Measurements from ENCODE around the gene CEACAM6.
"Not testable (repeated sequence)": the region's sequence is repeated elsewhere in the genome, so short reads cannot be mapped to it uniquely, and the experiment has no call there.

CEACAM6 gene

DNA sequence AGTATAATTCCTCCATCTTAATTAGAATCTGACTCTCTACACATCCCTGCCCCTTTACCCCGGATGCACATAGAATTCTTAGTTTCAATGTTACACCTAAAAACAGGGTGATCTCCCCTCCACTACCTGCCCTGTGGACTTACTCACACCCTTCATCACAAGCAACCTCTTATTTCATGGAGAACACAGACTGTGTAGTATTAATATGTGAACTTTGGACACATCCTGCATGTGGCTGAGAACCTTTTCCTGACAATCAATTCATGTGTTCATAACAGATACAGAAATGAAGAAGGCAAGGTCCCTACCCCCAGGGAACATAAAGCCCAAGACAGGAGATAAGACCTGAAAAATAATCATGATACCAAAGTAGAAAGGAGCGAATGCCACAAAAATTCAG is 11.8 kb downstream of the CEACAM6 start:
- peaks cover 40% of the 10 kb centered on the region for H3K27me3 Mint-ChIP-seq (ENCODE audit: low read depth)
- no peak for DNase-seq (ENCODE audit: low spot score)
- H3K27ac Mint-ChIP-seq: no peak overlapping the region
- H3K4me3 Mint-ChIP-seq: no peak overlapping the region
- H3K9me3 Mint-ChIP-seq: no peaks in the 10 kb centered on the region
- H3K4me1 Mint-ChIP-seq (ENCODE audit: low read depth): no peaks in the 10 kb centered on the region
- H3K36me3 Mint-ChIP-seq (ENCODE audit: low read depth): no peaks in the 10 kb centered on the region

DNA sequence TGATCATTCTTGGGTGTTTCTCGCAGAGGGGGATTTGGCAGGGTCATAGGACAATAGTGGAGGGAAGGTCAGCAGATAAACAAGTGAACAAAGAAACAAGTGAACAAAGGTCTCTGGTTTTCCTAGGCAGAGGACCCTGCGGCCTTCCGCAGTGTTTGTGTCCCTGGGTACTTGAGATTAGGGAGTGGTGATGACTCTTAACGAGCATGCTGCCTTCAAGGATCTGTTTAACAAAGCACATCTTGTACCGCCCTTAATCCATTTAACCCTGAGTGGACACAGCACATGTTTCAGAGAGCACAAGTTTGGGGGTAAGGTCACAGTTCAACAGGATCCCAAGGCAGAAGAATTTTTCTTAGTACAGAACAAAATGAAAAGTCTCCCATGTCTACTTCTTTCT is 12.8 kb downstream of the CEACAM6 start:
- not testable (repeated sequence) for H3K27ac Mint-ChIP-seq; H3K9me3 Mint-ChIP-seq; H3K36me3 Mint-ChIP-seq (ENCODE audit: low read depth); DNase-seq (ENCODE audit: low spot score); H3K4me1 Mint-ChIP-seq (ENCODE audit: low read depth); H3K4me3 Mint-ChIP-seq
- H3K27me3 Mint-ChIP-seq (ENCODE audit: low read depth): peaks cover 40% of the 10 kb centered on the region

- Mint-ChIP-seq H3K4me1 (ENCODE audit: low read depth) (peaks cover 16% of the 10 kb centered on the region), H3K27me3 (ENCODE audit: low read depth) (peaks cover 47% of the 10 kb centered on the region), H3K27ac (no peak overlapping the region), H3K9me3 (no peaks in the 10 kb centered on the region), H3K4me3 (no peak overlapping the region), H3K36me3 (ENCODE audit: low read depth) (no peaks in the 10 kb centered on the region)
- DNase-seq (ENCODE audit: low spot score): no peak
These were observed 14.3 kb downstream of the CEACAM6 start for GRCh38 chr19:41769608-41770007.

- no peak overlapping the region for H3K4me3 Mint-ChIP-seq
- peaks cover 23% of the 10 kb centered on the region for H3K4me1 Mint-ChIP-seq (ENCODE audit: low read depth)
- no peak for DNase-seq (ENCODE audit: low spot score)
- no peak overlapping the region for H3K27ac Mint-ChIP-seq
- H3K36me3 Mint-ChIP-seq (ENCODE audit: low read depth): no peaks in the 10 kb centered on the region
- no peaks in the 10 kb centered on the region for H3K9me3 Mint-ChIP-seq
- H3K27me3 Mint-ChIP-seq (ENCODE audit: low read depth): peaks cover 50% of the 10 kb centered on the region
These were observed 16.1 kb downstream of the CEACAM6 start for GRCh38 chr19:41771410-41771809.

- Mint-ChIP-seq H3K27me3 (ENCODE audit: low read depth) (peaks cover 69% of the 10 kb centered on the region), H3K9me3 (no peaks in the 10 kb centered on the region), H3K4me3 (peak overlapping the region; percentile 45), H3K27ac (no peak overlapping the region), H3K4me1 (ENCODE audit: low read depth) (peaks cover 23% of the 10 kb centered on the region), H3K36me3 (ENCODE audit: low read depth) (no peaks in the 10 kb centered on the region)
- DNase-seq (ENCODE audit: low spot score): peak; percentile 10
These were observed 19.2 kb downstream of the CEACAM6 start for GRCh38 chr19:41774515-41774980.

GRCh38 chr19:41776700-41777099 is 21.4 kb downstream of the CEACAM6 start:
- Mint-ChIP-seq H3K4me1 (ENCODE audit: low read depth) (peaks cover 23% of the 10 kb centered on the region), H3K9me3 (no peaks in the 10 kb centered on the region), H3K27ac (no peak overlapping the region), H3K27me3 (ENCODE audit: low read depth) (peaks cover 68% of the 10 kb centered on the region), H3K36me3 (ENCODE audit: low read depth) (no peaks in the 10 kb centered on the region), H3K4me3 (no peak overlapping the region)
- no peak for DNase-seq (ENCODE audit: low spot score)

- peaks cover 52% of the 10 kb centered on the region for H3K27me3 Mint-ChIP-seq (ENCODE audit: low read depth)
- no peak for DNase-seq (ENCODE audit: low spot score)
- no peaks in the 10 kb centered on the region for H3K9me3 Mint-ChIP-seq
These were observed 28.3 kb downstream of the CEACAM6 start for GRCh38 chr19:41783612-41784011.

DNA sequence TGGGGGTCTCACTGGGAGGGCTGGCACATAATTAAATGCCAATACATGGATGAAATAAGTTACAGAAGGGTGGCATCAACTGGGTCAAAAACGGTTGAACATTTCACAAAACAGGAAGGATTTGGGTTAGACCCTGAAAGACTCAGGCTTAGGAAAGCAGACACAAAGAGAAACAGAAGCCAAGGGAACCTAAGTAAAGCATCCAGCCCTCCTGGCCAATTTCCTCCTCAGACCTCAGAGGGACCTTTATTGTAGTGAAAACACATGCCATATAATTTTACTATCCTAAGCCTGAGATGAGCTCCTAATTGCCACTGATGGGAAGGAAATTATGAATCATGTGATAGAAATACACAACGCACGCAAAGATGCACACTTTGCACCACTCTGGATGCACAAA is 29.0 kb downstream of the CEACAM6 start:
- DNase-seq (ENCODE audit: low spot score): no peak
- H3K27ac Mint-ChIP-seq: no peak overlapping the region
- no peak overlapping the region for H3K4me3 Mint-ChIP-seq
- peaks cover 47% of the 10 kb centered on the region for H3K27me3 Mint-ChIP-seq (ENCODE audit: low read depth)
- peaks cover 14% of the 10 kb centered on the region for H3K4me1 Mint-ChIP-seq (ENCODE audit: low read depth)
- no peaks in the 10 kb centered on the region for H3K9me3 Mint-ChIP-seq
- no peaks in the 10 kb centered on the region for H3K36me3 Mint-ChIP-seq (ENCODE audit: low read depth)

More at GRCh38 chr19:41783612-41784011, 28.3 kb downstream of the CEACAM6 start:
- peaks cover 14% of the 10 kb centered on the region for H3K4me1 Mint-ChIP-seq (ENCODE audit: low read depth)
- H3K4me3 Mint-ChIP-seq: no peak overlapping the region
- H3K27ac Mint-ChIP-seq: no peak overlapping the region
- H3K36me3 Mint-ChIP-seq (ENCODE audit: low read depth): no peaks in the 10 kb centered on the region

DNA sequence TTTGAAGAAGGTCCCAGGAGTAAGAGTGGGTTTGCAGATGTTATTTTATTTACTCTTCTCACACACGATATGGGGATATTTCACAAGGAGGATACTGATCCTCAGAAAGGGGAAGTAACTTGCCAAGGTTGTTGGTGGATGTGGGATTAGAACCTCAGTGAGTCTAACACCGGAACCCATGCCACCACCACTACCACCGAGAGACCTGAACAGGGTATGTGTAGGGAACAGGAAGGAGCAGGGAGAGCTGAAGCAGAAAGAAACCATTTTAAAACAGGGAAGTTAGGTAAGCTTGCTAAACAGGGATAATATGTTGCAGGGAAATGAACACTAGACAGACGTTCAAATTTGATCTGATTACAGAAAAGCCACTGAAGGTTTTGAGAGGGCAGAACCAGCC is 29.4 kb downstream of the CEACAM6 start:
- Mint-ChIP-seq H3K4me3 (peak overlapping the region; percentile 30), H3K27ac (no peak overlapping the region), H3K9me3 (no peaks in the 10 kb centered on the region), H3K4me1 (ENCODE audit: low read depth) (peaks cover 14% of the 10 kb centered on the region), H3K27me3 (ENCODE audit: low read depth) (peaks cover 44% of the 10 kb centered on the region), H3K36me3 (ENCODE audit: low read depth) (no peaks in the 10 kb centered on the region)
- DNase-seq (ENCODE audit: low spot score): no peak

GRCh38 chr19:41785653-41786052 is 30.3 kb downstream of the CEACAM6 start:
- Mint-ChIP-seq H3K4me3 (no peak overlapping the region), H3K36me3 (ENCODE audit: low read depth) (no peaks in the 10 kb centered on the region), H3K27ac (peak overlapping the region; percentile 31), H3K4me1 (ENCODE audit: low read depth) (peaks cover 14% of the 10 kb centered on the region), H3K9me3 (no peaks in the 10 kb centered on the region), H3K27me3 (ENCODE audit: low read depth) (peaks cover 41% of the 10 kb centered on the region)
- peak; percentile 64 for DNase-seq (ENCODE audit: low spot score)

GRCh38 chr19:41787055-41787454 is 31.7 kb downstream of the CEACAM6 start:
- Mint-ChIP-seq H3K27ac (no peak overlapping the region), H3K4me1 (ENCODE audit: low read depth) (peaks cover 14% of the 10 kb centered on the region), H3K36me3 (ENCODE audit: low read depth) (no peaks in the 10 kb centered on the region), H3K9me3 (no peaks in the 10 kb centered on the region), H3K27me3 (ENCODE audit: low read depth) (peaks cover 36% of the 10 kb centered on the region), H3K4me3 (no peak overlapping the region)
- no peak for DNase-seq (ENCODE audit: low spot score)

- not testable (repeated sequence) for H3K4me3 Mint-ChIP-seq; H3K9me3 Mint-ChIP-seq; H3K27ac Mint-ChIP-seq; H3K36me3 Mint-ChIP-seq (ENCODE audit: low read depth); DNase-seq (ENCODE audit: low spot score)
- peaks cover 18% of the 10 kb centered on the region for H3K4me1 Mint-ChIP-seq (ENCODE audit: low read depth)
- peaks cover 39% of the 10 kb centered on the region for H3K27me3 Mint-ChIP-seq (ENCODE audit: low read depth)
These were observed 33.2 kb downstream of the CEACAM6 start for GRCh38 chr19:41788518-41788917.

- Mint-ChIP-seq H3K4me1 (ENCODE audit: low read depth) (peaks cover 18% of the 10 kb centered on the region), H3K27me3 (ENCODE audit: low read depth) (peaks cover 39% of the 10 kb centered on the region)
- not testable (repeated sequence) for H3K27ac Mint-ChIP-seq; DNase-seq (ENCODE audit: low spot score); H3K4me3 Mint-ChIP-seq; H3K36me3 Mint-ChIP-seq (ENCODE audit: low read depth); H3K9me3 Mint-ChIP-seq
These were observed 33.7 kb downstream of the CEACAM6 start for GRCh38 chr19:41789053-41789452.

- Mint-ChIP-seq H3K27ac (no peak overlapping the region), H3K4me1 (ENCODE audit: low read depth) (peaks cover 5% of the 10 kb centered on the region), H3K9me3 (no peaks in the 10 kb centered on the region), H3K4me3 (no peak overlapping the region), H3K27me3 (ENCODE audit: low read depth) (peaks cover 30% of the 10 kb centered on the region), H3K36me3 (ENCODE audit: low read depth) (no peaks in the 10 kb centered on the region)
- DNase-seq (ENCODE audit: low spot score): peak; percentile 38
These were observed 37.4 kb downstream of the CEACAM6 start for GRCh38 chr19:41792513-41793413.

- Mint-ChIP-seq H3K9me3 (no peaks in the 10 kb centered on the region), H3K27ac (no peak overlapping the region), H3K4me1 (ENCODE audit: low read depth) (peaks cover 5% of the 10 kb centered on the region), H3K27me3 (ENCODE audit: low read depth) (peaks cover 30% of the 10 kb centered on the region), H3K4me3 (no peak overlapping the region), H3K36me3 (ENCODE audit: low read depth) (no peaks in the 10 kb centered on the region)
- no peak for DNase-seq (ENCODE audit: low spot score)
These were observed 38.0 kb downstream of the CEACAM6 start for GRCh38 chr19:41793414-41793727.

Data from T-helper 2 cell treated with Interferon-gamma antibody and Interleukin-4, amounts not matched to agents 5 μg/mL and 100 μg/mL, for 36 hours (primary cell).